ENCODE measurements around the gene C1orf159.
"Not testable (repeated sequence)": the region's sequence is repeated elsewhere in the genome, so short reads cannot be mapped to it uniquely, and the experiment has no call there.

GRCh38 chr1:1142352-1142751, 26.5 kb upstream of the C1orf159 start:
- not testable (repeated sequence) for TF ChIP-seq CTCF (IDR thresholded peaks at IDR 0.05; ENCODE audit: insufficient read depth, low read length, poor library complexity, severe bottlenecking); EZH2phosphoT487 (conservative IDR thresholded peaks at IDR 0.05; ENCODE audit: low read length)
